SK-N-SH treated with all-trans-retinoic acid at 6 μM for 48 hours (cell line): ENCODE measurements around the gene ZSCAN12.

Experiments
- ZFP30 ChIP-seq: fragments of 450-650 bp; formaldehyde crosslinking; IDR thresholded peaks from 2 replicates; pipeline ENCODE4 v1.5.0; 2022; ENCODE audit warnings: mild to moderate bottlenecking, moderate library complexity
- ZNF8 ChIP-seq: fragments of 450-650 bp; formaldehyde crosslinking; IDR thresholded peaks from 2 replicates; pipeline ENCODE4 v1.5.0; 2020; ENCODE audit warnings: mild to moderate bottlenecking, moderate library complexity

- TF ChIP-seq ZNF8 (CRISPR knock-in tag): no peak
- TF ChIP-seq ZFP30: no peak
Measured at GRCh38 chr6:28354688-28355554, 44.6 kb downstream of the ZSCAN12 start.
